MCF 10A (cell line): ENCODE data around the gene HIGD1B. TPM values are rescaled to one million over a fixed set of nuclear protein-coding genes. Genes with fewer than 3 reads are reported as not detected.

Experiments used
- BruUV-seq: library from RNA; stranded (reverse); fragments of 400-500 nt; replicated peaks from 2 replicates; lab custom pipeline; 2021; lab: Mats Ljungman, UMichigan
- CTCF ChIA-PET: fragments of 300-600 bp; sonication (Branson Sonifier 250); formaldehyde crosslinking; extraction: SDS; loops from one replicate; lab custom pipeline; 2021; ENCODE audit warnings: antibody characterized with exemption, inconsistent platforms; lab: Yijun Ruan, JAX
- POLR2A ChIA-PET: fragments of 300-600, 350-650 bp; sonication (Branson Sonifier 250); formaldehyde crosslinking; extraction: SDS; loops from one replicate; lab custom pipeline; 2020; ENCODE audit warnings: antibody characterized with exemption, inconsistent platforms; lab: Yijun Ruan, JAX
- DNase-seq: peaks from one replicate; pipeline ENCODE4 v3.0.0-alpha.2; 2018; ENCODE audit not compliant: unreplicated experiment
- H3K27ac Mint-ChIP-seq: one replicate; pipeline ENCODE4 v1.8.0; 2022; ENCODE audit warnings: mild to moderate bottlenecking, low read depth, mixed read lengths; ENCODE audit not compliant: unreplicated experiment
- H3K27me3 Mint-ChIP-seq: one replicate; pipeline ENCODE4 v1.8.0; 2022; ENCODE audit warnings: mixed read lengths; ENCODE audit not compliant: insufficient read depth, unreplicated experiment
- H3K36me3 Mint-ChIP-seq: one replicate; pipeline ENCODE4 v1.8.0; 2022; ENCODE audit warnings: mild to moderate bottlenecking, moderate library complexity, mixed read lengths; ENCODE audit not compliant: insufficient read depth, unreplicated experiment
- H3K4me1 Mint-ChIP-seq: one replicate; pipeline ENCODE4 v1.8.0; 2022; ENCODE audit warnings: mixed read lengths; ENCODE audit not compliant: insufficient read depth, unreplicated experiment
- H3K4me3 Mint-ChIP-seq: one replicate; pipeline ENCODE4 v1.8.0; 2022; ENCODE audit warnings: mild to moderate bottlenecking, moderate library complexity, mixed read lengths; ENCODE audit not compliant: unreplicated experiment
- H3K9me3 Mint-ChIP-seq: one replicate; pipeline ENCODE4 v1.8.0; 2022; ENCODE audit warnings: mixed read lengths; ENCODE audit not compliant: unreplicated experiment
- intact Hi-C: fragments of 100-400 bp; cut with micrococcal nuclease; formaldehyde crosslinking; loops from 2 replicates; pipeline ENCODE4 v1.14.1; 2022
- total RNA-seq: library from RNA; stranded (reverse); gene quantifications from 2 replicates; pipeline ENCODE4 v1.2.3, GENCODE V29; 2022
- TF ChIP-seq, protein P1 (sequence below): fragments of 200-600 bp; IDR thresholded peaks from one replicate; pipeline ENCODE4 v1.8.0; 2022; ENCODE audit warnings: antibody characterized with exemption, mild to moderate bottlenecking; ENCODE audit not compliant: unreplicated experiment

HIGD1B gene
- total RNA-seq, 1 experiment from 2014 or later = not detected

DNA sequence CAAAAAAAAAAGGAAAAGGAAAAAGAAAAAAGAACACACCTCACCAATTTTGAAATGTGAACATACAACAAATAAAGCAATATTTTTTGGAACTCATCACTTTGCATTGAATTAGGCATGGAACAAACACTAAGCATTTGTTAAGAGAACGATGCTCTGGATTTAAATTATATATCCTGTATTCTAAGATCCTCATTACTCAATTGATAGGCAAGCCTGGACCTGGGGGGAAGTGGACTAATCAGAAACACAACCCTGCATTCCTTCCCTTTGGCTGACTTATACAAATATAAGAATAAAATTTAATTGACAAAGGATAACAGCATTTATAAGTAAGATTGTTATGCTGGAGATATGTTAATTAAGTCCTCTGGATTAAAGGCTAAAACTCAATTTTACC is 19.8 kb upstream of the HIGD1B start:
- no peaks in the 10 kb centered on the region for H3K36me3 Mint-ChIP-seq
- H3K4me1 Mint-ChIP-seq = peaks cover 11% of the 10 kb centered on the region
- H3K27ac Mint-ChIP-seq = no peak overlapping the region
- no peaks in the 10 kb centered on the region for H3K27me3 Mint-ChIP-seq
- TF ChIP-seq, protein P1, sequence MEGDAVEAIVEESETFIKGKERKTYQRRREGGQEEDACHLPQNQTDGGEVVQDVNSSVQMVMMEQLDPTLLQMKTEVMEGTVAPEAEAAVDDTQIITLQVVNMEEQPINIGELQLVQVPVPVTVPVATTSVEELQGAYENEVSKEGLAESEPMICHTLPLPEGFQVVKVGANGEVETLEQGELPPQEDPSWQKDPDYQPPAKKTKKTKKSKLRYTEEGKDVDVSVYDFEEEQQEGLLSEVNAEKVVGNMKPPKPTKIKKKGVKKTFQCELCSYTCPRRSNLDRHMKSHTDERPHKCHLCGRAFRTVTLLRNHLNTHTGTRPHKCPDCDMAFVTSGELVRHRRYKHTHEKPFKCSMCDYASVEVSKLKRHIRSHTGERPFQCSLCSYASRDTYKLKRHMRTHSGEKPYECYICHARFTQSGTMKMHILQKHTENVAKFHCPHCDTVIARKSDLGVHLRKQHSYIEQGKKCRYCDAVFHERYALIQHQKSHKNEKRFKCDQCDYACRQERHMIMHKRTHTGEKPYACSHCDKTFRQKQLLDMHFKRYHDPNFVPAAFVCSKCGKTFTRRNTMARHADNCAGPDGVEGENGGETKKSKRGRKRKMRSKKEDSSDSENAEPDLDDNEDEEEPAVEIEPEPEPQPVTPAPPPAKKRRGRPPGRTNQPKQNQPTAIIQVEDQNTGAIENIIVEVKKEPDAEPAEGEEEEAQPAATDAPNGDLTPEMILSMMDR = no peak
- ChIA-PET CTCF (interaction anchor here (1.8 kb wide), 1 partner anchor 48 kb away, joined by 6 read pairs; no protein-coding TSS in a partner anchor), POLR2A (interaction anchor here (1.4 to 1.5 kb wide), 2 partner anchors 43 to 48 kb away, joined by 5 read pairs; no protein-coding TSS in a partner anchor)
- BruUV-seq = no TSS peak
- no peaks in the 10 kb centered on the region for H3K9me3 Mint-ChIP-seq
- DNase-seq = no peak
- intact Hi-C loops = no loop called here
- H3K4me3 Mint-ChIP-seq = peak overlapping the region; percentile 19

DNA sequence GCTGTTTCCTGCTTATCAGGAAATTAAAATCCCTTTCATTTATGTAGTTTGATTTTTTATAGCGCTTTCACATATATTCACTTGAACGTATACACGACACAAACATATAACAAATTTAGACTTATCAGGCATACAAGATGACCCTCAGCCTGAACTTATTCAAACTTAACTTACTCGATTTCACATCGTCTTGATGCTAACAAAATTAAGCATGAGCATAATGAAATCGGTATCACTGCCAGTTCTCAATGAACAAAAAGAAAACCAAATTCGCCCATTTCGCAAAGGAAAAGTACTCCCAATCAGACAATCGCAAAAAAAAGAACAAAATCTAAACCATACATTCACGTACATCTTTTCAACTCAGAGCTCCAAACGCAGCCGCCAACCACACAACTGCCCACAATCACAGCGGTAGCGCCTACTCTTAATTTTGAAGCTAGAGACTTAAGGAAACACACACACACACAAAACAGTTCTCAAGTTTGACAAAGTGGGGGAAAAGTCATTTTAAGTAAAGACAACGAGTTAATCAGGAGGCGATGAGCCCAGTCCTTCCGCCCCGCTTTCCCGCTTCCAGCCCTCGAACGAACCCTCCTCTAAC is 18.7 kb upstream of the HIGD1B start:
- Mint-ChIP-seq H3K4me1 (peaks cover 11% of the 10 kb centered on the region), H3K4me3 (peak overlapping the region; percentile 95), H3K27ac (peak overlapping the region; percentile 68), H3K9me3 (no peaks in the 10 kb centered on the region), H3K27me3 (no peaks in the 10 kb centered on the region), H3K36me3 (no peaks in the 10 kb centered on the region)
- intact Hi-C loops = loop anchor here (1.0 kb wide), 1 partner anchor 50 kb away; no protein-coding TSS in a partner anchor
- DNase-seq = peak; percentile 36
- TSS peak; percentile 51 for BruUV-seq
- CTCF ChIA-PET = interaction anchor here (0.7 to 1.8 kb wide), 3 partner anchors 16 to 55 kb away, joined by 3 to 6 read pairs (median 3); no protein-coding TSS in a partner anchor
- TF ChIP-seq, protein P1 = no peak
- POLR2A ChIA-PET = interaction anchor here (0.6 to 1.5 kb wide), 10 partner anchors 8 to 1798 kb away, joined by 3 to 12 read pairs (median 4); partner anchors contain the start of genes EFTUD2 and NMT1

DNA sequence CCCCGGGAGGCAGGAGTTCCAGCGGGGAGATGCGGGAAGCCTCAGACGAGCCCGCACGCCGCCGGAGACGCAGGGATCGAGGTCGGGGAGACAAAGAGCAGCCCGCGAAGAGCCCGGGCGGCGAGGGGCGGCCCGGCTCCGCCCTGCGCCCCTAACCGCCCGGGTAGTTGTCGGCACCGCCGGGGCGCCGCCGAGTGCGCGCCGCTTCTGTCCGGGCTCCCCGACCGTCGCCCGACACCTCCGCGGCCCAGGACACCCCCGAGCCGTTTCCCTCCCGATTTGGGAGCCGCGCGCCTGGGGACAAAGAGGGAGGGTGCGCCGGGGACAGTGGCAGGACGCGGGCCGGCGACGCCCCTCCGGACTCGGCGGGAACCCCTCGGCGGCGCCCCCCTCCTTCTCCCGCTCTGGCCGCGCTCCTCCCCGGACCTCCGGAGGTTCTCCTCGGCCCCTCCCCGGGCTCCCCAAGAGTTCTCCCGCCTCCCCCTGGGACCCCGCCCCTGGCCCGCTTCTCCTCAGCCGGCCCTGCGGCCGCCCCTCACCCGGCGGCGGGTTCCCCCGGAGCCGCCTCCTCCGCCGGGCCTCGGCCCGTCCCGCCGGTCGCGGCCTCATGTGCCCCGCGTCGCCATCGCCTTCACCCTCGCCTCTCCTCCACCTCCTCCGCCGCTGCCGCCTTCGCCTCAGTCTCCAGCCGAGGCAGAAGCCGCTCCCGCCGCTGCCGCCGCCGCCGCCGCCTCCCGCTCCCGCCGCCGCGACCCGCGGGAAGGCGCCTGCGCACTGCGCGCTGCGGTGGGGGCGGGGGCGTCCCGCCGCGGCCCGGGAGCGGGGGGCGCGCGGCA is 17.9 kb upstream of the HIGD1B start, which contains the start of gene GJC1:
TSS of gene GJC1 (minus strand) at position 765 of the 836 bp plus-strand sequence. CDS start 24,470 bp downstream, outside the sequence.
- no TSS peak for BruUV-seq
- Mint-ChIP-seq H3K4me3 (peak within 1 kb of the TSS; percentile 95), H3K27me3 (no peaks in the 10 kb centered on the region), H3K9me3 (no peaks in the 10 kb centered on the region), H3K4me1 (peaks cover 11% of the 10 kb centered on the region), H3K36me3 (no peaks in the 10 kb centered on the region), H3K27ac (peak within 1 kb of the TSS; percentile 68)
- DNase-seq = peak; percentile 29
- POLR2A ChIA-PET = interaction anchor here (0.8 to 1.5 kb wide), 8 partner anchors 9 to 141 kb away, joined by 3 to 12 read pairs (median 4); partner anchors contain the start of gene EFTUD2
- CTCF ChIA-PET = interaction anchor here (0.7 to 1.8 kb wide), 3 partner anchors 15 to 56 kb away, joined by 3 to 6 read pairs (median 3); no protein-coding TSS in a partner anchor
- TF ChIP-seq, protein P1 = no peak
- intact Hi-C loops = loop anchor here (1.0 kb wide), 1 partner anchor 50 kb away; no protein-coding TSS in a partner anchor
